OCI-LY7 (cell line): ENCODE measurements around the gene TTC28. TPM values are rescaled to one million over a fixed set of nuclear protein-coding genes. Genes with fewer than 3 reads are reported as not detected.

Experiments used
- BruUV-seq: library from RNA; stranded (reverse); fragments of 400-500 nt; replicated peaks from 2 replicates; lab custom pipeline; 2021; lab: Mats Ljungman, UMichigan
- CTCF ChIA-PET: fragments of 300-600 bp; sonication (Branson Sonifier 250); formaldehyde crosslinking; loops from one replicate; lab custom pipeline; 2022; ENCODE audit warnings: antibody characterized with exemption; ENCODE audit not compliant: unreplicated experiment; lab: Charles Lee
- POLR2A ChIA-PET: fragments of 300-600 bp; sonication (Branson Sonifier 250); formaldehyde crosslinking; loops from one replicate; lab custom pipeline; 2022; ENCODE audit warnings: antibody characterized with exemption; lab: Charles Lee
- DNase-seq: peaks from one replicate; pipeline ENCODE4 v3.0.0-alpha.2; 2015; ENCODE audit warnings: low spot score
- H2AFZ ChIP-seq: fragments of 200-600 bp; sonication (generic), shearing (Covaris generic); 2 replicates; pipeline ENCODE4 v1.6.1; 2014; ENCODE audit warnings: mild to moderate bottlenecking, antibody characterized with exemption, low read length, moderate library complexity
- H3K27ac ChIP-seq: fragments of 200-600 bp; sonication (generic); 2 replicates; pipeline ENCODE4 v1.5.1; 2014; ENCODE audit warnings: mixed run types, low read depth, mild to moderate bottlenecking, moderate library complexity, low read length, inconsistent platforms; ENCODE audit not compliant: poor library complexity, severe bottlenecking
- H3K36me3 ChIP-seq: fragments of 200-600 bp; sonication (generic); 2 replicates; pipeline ENCODE4 v1.6.1; 2014; ENCODE audit warnings: mild to moderate bottlenecking, antibody characterized with exemption, low read length, moderate library complexity, mixed read lengths; ENCODE audit not compliant: insufficient read depth
- H3K4me1 ChIP-seq: fragments of 200-600 bp; sonication (generic); 2 replicates; pipeline ENCODE4 v1.5.1; 2014; ENCODE audit warnings: mild to moderate bottlenecking, low read length; ENCODE audit not compliant: insufficient read depth, poor library complexity, severe bottlenecking
- H3K4me2 ChIP-seq: fragments of 200-600 bp; sonication (generic); 2 replicates; pipeline ENCODE4 v1.6.1; 2014; ENCODE audit warnings: mild to moderate bottlenecking, low read length
- H3K4me3 ChIP-seq: fragments of 200-600 bp; sonication (generic); 2 replicates; pipeline ENCODE4 v1.5.1; 2014; ENCODE audit warnings: mild to moderate bottlenecking, low read depth, low read length; ENCODE audit not compliant: poor library complexity, severe bottlenecking
- H3K79me2 ChIP-seq: fragments of 200-600 bp; sonication (generic); 2 replicates; pipeline ENCODE4 v1.6.1; 2016; ENCODE audit warnings: low read depth, mild to moderate bottlenecking, low read length, moderate library complexity, mixed read lengths; ENCODE audit not compliant: insufficient read depth
- H3K9me2 ChIP-seq: fragments of 200-600 bp; sonication (generic); 2 replicates; pipeline ENCODE4 v1.6.1; 2016; ENCODE audit warnings: mild to moderate bottlenecking, low read length, mixed read lengths; ENCODE audit not compliant: insufficient read depth
- H3K9me3 ChIP-seq: fragments of 200-600 bp; sonication (generic); 2 replicates; pipeline ENCODE4 v1.6.1; 2014; ENCODE audit warnings: mild to moderate bottlenecking, mixed run types, low read length, mixed read lengths
- H4K20me1 ChIP-seq: fragments of 200-600 bp; sonication (generic); 2 replicates; pipeline ENCODE4 v1.6.1; 2014; ENCODE audit warnings: mild to moderate bottlenecking, antibody characterized with exemption, low read length, moderate library complexity, mixed read lengths; ENCODE audit not compliant: insufficient read depth
- EZH2phosphoT487 ChIP-seq: fragments of 200-600 bp; sonication (generic); IDR thresholded peaks from 2 replicates; pipeline ENCODE4 v1.6.1; 2018; ENCODE audit warnings: low read depth, borderline replicate concordance, mild to moderate bottlenecking, mixed run types, antibody characterized with exemption, low read length, moderate library complexity, mixed read lengths
- intact Hi-C: fragments of 100-400 bp; cut with micrococcal nuclease; formaldehyde crosslinking; loops from one replicate; pipeline ENCODE4 v1.10.0; 2022; ENCODE audit not compliant: unreplicated experiment
- total RNA-seq, 2 experiments: library from RNA; depleted of rRNA in 1 of 2; stranded (reverse); fragments of >200 nt in 1 of 2; shearing (Covaris generic) in 1 of 2; gene quantifications; 2 replicates each; pipeline ENCODE4 v1.2.3, GENCODE V29; 2014 to 2022
- TF ChIP-seq, protein P1 (sequence below): fragments of 200-600 bp; sonication (generic); conservative IDR thresholded peaks from 2 replicates; pipeline ENCODE4 v1.5.1; 2014; ENCODE audit warnings: mild to moderate bottlenecking, antibody characterized with exemption, low read length, moderate library complexity, mixed read lengths

TTC28 gene
- total RNA-seq, 2 experiments from 2014 or later: under 0.01 to 0.55 TPM

DNA sequence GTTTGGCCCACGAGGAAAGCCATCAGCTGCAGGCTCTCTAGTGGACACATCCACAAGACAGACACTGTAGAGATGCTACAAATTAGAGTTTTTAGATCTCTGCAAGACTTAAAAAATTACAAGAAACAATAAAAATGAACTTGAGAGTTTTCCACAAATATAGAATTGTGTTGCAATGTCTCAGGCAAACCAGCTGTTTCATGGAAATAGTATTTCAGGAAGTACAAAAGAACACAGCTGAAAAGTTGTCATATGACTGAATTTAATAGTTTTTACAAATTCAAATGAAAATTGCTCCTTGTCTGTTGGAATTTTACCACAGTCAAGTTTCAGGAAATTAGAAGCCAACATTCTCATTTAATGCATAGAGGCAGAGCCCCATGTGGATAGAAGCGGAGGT, 576.0 kb downstream of the TTC28 start:
- Histone ChIP-seq H3K27ac (no peak overlapping the region), H3K36me3 (no peaks in the 10 kb centered on the region), H3K4me3 (no peak overlapping the region), H3K9me3 (no peaks in the 10 kb centered on the region), H3K79me2 (no peaks in the 10 kb centered on the region), H3K4me2 (no peak overlapping the region), H3K4me1 (no peaks in the 10 kb centered on the region), H3K9me2 (no peaks in the 10 kb centered on the region), H4K20me1 (no peaks in the 10 kb centered on the region), H2AFZ (no peak overlapping the region)
- TF ChIP-seq EZH2phosphoT487: no peak
- TF ChIP-seq, protein P1, sequence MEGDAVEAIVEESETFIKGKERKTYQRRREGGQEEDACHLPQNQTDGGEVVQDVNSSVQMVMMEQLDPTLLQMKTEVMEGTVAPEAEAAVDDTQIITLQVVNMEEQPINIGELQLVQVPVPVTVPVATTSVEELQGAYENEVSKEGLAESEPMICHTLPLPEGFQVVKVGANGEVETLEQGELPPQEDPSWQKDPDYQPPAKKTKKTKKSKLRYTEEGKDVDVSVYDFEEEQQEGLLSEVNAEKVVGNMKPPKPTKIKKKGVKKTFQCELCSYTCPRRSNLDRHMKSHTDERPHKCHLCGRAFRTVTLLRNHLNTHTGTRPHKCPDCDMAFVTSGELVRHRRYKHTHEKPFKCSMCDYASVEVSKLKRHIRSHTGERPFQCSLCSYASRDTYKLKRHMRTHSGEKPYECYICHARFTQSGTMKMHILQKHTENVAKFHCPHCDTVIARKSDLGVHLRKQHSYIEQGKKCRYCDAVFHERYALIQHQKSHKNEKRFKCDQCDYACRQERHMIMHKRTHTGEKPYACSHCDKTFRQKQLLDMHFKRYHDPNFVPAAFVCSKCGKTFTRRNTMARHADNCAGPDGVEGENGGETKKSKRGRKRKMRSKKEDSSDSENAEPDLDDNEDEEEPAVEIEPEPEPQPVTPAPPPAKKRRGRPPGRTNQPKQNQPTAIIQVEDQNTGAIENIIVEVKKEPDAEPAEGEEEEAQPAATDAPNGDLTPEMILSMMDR: no peak
- CTCF ChIA-PET: no interaction called here
- no TSS peak for BruUV-seq
- no peak for DNase-seq
- intact Hi-C loops: no loop called here
- POLR2A ChIA-PET: no interaction called here

DNA sequence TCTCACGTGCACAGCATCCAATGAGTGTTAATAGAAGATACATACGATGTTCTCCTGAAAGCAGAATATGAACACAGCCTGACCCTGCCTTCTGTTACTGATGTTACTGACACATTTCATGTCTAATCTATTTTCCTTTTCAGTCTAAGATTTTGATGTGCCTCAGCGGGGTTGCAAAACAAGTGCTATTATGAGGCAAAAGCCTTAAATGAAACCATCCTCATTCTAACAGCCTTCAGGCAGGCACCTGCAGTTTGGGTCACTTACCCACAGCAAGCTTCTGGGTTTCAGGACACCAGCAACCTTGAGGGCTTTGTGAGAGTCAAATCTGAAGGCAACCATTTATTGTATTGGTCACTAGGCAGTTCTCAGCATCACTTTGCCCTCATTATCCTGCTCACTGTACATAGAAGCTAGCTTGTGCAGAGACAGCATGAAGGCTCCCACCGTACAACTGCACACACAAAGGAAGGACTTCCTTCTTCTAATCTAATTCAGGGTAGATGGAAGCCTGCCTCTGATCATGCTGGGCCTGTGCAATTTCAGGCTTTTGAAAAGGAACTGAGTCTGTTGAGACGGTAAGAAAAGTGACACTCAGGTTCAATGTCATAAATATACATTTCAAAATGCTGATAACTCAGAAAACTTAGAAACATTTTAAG, 577.4 kb downstream of the TTC28 start:
- H3K4me3 ChIP-seq: no peak overlapping the region
- H2AFZ ChIP-seq: no peak overlapping the region
- no peak for DNase-seq
- no peaks in the 10 kb centered on the region for H3K9me2 ChIP-seq
- no peaks in the 10 kb centered on the region for H3K4me1 ChIP-seq
- no peaks in the 10 kb centered on the region for H3K9me3 ChIP-seq
- H3K79me2 ChIP-seq: no peaks in the 10 kb centered on the region
- H3K36me3 ChIP-seq: no peaks in the 10 kb centered on the region
- POLR2A ChIA-PET: no interaction called here
- CTCF ChIA-PET: no interaction called here
- no TSS peak for BruUV-seq
- TF ChIP-seq, protein P1: no peak
- no peak for TF ChIP-seq EZH2phosphoT487
- no peak overlapping the region for H3K27ac ChIP-seq
- no peaks in the 10 kb centered on the region for H4K20me1 ChIP-seq
- intact Hi-C loops: no loop called here
- H3K4me2 ChIP-seq: no peak overlapping the region

DNA sequence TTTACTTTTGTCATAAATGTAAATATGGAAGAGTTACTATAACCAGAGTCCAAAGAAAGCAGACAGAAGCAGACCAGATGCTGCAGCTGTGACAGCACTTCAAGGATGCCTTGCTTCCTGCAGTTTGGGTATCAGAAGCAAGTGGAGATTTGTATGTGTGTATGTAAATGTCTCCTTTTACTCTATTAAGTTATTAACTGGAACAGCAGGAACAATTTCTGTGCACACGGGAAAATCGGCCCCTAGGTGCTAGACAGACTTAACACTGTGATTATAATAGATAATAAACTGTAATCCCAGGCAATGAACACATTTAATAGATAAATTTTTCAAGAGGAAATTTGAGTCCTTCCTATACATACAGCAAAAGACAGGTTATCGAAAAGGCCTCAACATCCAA, 582.0 kb downstream of the TTC28 start:
- Histone ChIP-seq H3K9me2 (no peaks in the 10 kb centered on the region), H3K27ac (no peak overlapping the region), H3K4me2 (no peak overlapping the region), H3K4me1 (no peaks in the 10 kb centered on the region), H3K9me3 (no peaks in the 10 kb centered on the region), H3K36me3 (no peaks in the 10 kb centered on the region), H4K20me1 (no peaks in the 10 kb centered on the region), H2AFZ (no peak overlapping the region), H3K79me2 (no peaks in the 10 kb centered on the region), H3K4me3 (no peak overlapping the region)
- BruUV-seq: no TSS peak
- TF ChIP-seq, protein P1: no peak
- TF ChIP-seq EZH2phosphoT487: no peak
- no peak for DNase-seq
- POLR2A ChIA-PET: no interaction called here
- intact Hi-C loops: no loop called here
- CTCF ChIA-PET: no interaction called here
